ENCODE data around the gene FOXP4.
A peak's percentile ranks its signal among the peaks of the same experiment; 100 is the strongest.

GRCh38 chr6:41591859-41592502, 45.8 kb downstream of the FOXP4 start:
- TF ChIP-seq POLR2A (IDR thresholded peaks at IDR 0.05; ENCODE audit: low read depth) (no peak), CTCF (IDR thresholded peaks at IDR 0.05) (peak; percentile 90 to 95 (median 93)), EP300 (IDR thresholded peaks at IDR 0.05) (no peak)
